Nucleus accumbens (tissue), 56 donors: ENCODE measurements around the gene ZNF628.
A peak's percentile ranks its signal among the peaks of the same experiment; 100 is the strongest.

Experiments
- DNase-seq, 56 donors: peaks; one replicate each; lab custom pipeline; 2025; lab: John Stamatoyannopoulos, UW

The ZNF628 gene

GRCh38 chr19:55526216-55527196, 50.1 kb downstream of the ZNF628 start:
- peak in 2 of 56 donors; percentile 7 to 14 for DNase-seq

GRCh38 chr19:55527197-55528029, 51.0 kb downstream of the ZNF628 start:
- DNase-seq = no peak

- DNase-seq = no peak
These were observed 51.8 kb downstream of the ZNF628 start for GRCh38 chr19:55528030-55528803.

DNA sequence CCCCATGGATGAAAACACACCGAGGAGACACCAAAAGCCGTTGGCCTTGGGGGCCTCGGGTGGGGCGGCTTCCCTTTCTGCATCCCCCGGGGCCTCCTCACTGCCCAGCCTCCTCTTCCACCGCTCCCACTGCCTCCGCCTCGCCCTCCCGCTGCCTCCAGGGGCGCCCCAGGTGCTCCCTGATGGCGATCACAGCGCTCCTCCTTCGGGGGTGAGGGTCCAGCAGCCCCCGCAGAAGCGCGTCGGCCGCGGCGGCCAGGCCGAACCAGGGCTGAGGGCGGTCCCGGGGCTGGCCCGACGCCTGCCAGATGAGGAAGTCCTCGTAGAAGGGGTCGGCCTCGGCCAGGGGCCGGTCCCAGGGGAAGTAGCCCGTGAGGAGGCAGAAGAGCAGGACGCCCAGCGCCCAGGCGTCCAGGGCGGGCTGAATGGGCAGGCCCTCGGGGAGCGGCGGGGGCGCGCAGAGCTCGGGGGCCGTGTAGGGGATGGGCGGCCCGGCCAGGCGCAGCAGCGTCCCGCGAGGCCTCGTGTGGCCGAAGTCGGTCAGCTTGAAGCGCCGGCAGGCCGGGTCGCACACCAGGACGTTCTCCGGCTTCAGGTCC, 53.3 kb downstream of the ZNF628 start:
- DNase-seq = no peak

GRCh38 chr19:55530996-55531395, 54.6 kb downstream of the ZNF628 start:
- DNase-seq = no peak
